ENCODE results near the gene TJP1. TPM values are rescaled to one million over a fixed set of nuclear protein-coding genes. Genes with fewer than 3 reads are reported as not detected.

TJP1 gene
- total RNA-seq, result 465 TPM

GRCh38 chr15:29822100-29822683 lies at the start of gene TJP1:
TJP1 (minus strand) TSS chr15:29822468; CDS start chr15:29822028, 440 bp downstream.
- intact Hi-C loops (cut with DNase I), result no loop called here
- ATAC-seq, result peak; percentile 92
- peak; percentile 85 for DNase-seq (ENCODE audit: low spot score)

- ATAC-seq, result peak; percentile 52
These were observed 49.1 kb upstream of the TJP1 start for GRCh38 chr15:29871401-29871800.

DNA sequence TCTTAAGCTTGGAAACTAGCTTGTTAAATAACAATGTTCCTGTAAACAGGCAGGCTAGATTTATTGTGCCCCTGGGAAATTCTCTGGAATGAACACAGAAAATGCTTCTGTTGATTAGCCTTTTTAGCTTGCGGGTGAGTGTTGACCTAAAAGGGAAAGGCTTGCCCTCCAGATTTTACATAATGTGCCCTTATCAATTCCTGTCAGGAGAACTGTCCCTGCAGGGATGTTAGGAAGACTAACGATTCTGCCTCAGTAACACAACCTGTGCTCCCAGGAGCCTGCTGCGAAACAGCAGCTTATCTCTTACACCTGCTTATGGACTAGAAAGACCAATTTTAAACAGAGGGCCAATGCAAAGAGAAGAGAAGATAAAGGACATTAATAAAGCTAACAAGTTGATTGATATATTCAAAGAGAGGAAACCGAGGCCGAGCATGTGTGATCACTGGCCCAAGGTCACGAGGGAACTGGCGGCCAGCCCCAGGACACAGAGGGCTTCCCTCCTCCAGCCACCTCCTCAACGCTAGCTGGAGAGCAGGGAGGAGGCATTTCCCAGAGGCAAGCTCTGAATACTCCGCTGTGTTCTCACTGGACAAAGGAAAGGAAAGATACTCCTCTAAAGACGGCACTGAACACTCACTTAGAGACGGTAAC lies 48.4 kb upstream of the TJP1 start:
- ATAC-seq (peak; percentile 84), DNase-seq (ENCODE audit: low spot score) (peak; percentile 73)
- intact Hi-C loops (cut with DNase I), result no loop called here

More at GRCh38 chr15:29871401-29871800, 49.1 kb upstream of the TJP1 start:
- DNase-seq (ENCODE audit: low spot score), result no peak
- intact Hi-C loops (cut with DNase I), result no loop called here

- DNase-seq (ENCODE audit: low spot score), result no peak
- no peak for ATAC-seq
- intact Hi-C loops (cut with DNase I), result no loop called here
These were observed 45.2 kb upstream of the TJP1 start for GRCh38 chr15:29867241-29868000.

DNA sequence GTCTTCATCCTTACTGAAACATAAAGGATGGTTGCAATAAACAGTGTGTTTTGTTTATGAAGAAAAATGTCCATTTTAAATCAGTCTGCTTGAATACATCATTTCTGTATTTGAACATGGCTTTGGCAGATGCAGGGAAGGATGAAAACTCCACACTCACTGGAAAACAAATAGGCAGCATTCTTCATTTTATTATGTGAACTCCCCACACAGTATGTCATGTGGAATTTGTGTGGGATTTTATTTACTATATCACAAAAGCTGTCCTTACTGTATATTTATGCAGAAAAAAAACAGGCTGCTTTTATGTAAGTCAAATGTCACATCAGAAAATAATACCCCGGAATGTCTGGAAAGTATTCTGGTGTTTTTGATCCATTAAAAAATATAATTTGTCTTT lies 44.1 kb upstream of the TJP1 start:
- DNase-seq (ENCODE audit: low spot score) (no peak), ATAC-seq (no peak)
- intact Hi-C loops (cut with DNase I), result no loop called here

GRCh38 chr15:29864501-29864900 lies 42.2 kb upstream of the TJP1 start:
- intact Hi-C loops (cut with DNase I), result no loop called here

DNA sequence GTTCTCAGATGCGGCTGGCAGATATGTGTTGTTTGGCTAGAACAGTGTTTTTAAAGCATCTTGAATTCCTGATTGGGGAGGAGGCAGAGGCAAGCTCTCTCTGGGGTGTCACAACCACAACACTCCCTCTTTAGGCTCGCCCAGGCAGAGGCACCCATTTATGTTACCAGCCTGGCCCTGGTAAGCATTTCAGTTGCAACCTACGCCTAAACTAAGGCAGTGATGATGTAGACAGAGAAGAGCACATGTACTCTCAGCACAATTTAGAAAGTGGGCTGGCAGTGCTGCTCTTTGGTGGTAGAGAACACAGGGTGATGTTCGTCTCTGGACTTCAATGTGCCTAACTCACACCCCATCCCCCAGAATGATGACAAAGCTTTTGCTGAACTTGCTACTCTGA lies 41.2 kb upstream of the TJP1 start:
- intact Hi-C loops (cut with DNase I), result no loop called here
- ATAC-seq (peak; percentile 80), DNase-seq (ENCODE audit: low spot score) (no peak)

More at GRCh38 chr15:29864501-29864900, 42.2 kb upstream of the TJP1 start:
- no peak for ATAC-seq
- no peak for DNase-seq (ENCODE audit: low spot score)

GRCh38 chr15:29862271-29862670 lies 40.0 kb upstream of the TJP1 start:
- ATAC-seq, result no peak
- intact Hi-C loops (cut with DNase I), result no loop called here
- DNase-seq (ENCODE audit: low spot score), result no peak

GRCh38 chr15:29860872-29861271 lies 38.6 kb upstream of the TJP1 start:
- DNase-seq (ENCODE audit: low spot score) (no peak), ATAC-seq (no peak)
- intact Hi-C loops (cut with DNase I), result no loop called here

DNA sequence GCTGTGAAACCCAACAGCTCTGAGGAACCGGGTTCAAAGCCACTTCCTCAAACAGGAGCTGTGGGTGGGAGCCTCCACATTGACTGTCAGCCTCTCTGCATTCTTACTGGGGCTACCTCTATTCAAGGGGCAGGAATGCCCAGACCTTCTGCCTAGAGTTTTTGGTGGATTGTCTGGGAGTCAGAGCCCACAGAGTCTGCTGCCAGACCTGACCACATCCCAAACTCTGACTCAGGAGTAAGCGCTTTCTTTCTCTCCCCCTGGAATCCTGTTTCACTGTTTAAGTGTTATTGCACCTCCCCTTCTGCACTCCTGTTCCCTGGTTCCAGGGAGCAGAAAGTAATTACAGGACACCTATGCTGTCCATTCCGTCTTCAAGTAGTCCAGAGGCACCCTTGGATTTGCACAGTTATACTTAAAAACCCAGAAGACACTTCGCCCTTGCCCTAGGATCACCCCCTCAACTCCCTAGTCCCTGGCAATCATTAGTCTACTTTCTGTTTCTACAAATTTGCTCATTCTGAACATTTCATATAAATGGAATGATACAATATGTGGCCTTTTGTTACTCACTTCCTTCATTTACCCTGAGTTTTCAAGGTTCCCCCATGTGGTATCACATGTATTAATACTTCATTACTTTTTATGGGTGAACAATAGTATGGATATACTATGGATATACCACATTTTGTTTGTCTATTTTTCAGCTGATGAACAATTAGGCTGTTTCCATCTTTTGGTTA lies 37.9 kb upstream of the TJP1 start:
- intact Hi-C loops (cut with DNase I), result no loop called here
- ATAC-seq (no peak), DNase-seq (ENCODE audit: low spot score) (no peak)

- no peak for DNase-seq (ENCODE audit: low spot score)
- intact Hi-C loops (cut with DNase I), result no loop called here
- ATAC-seq, result no peak
These were observed 37.0 kb upstream of the TJP1 start for GRCh38 chr15:29859293-29859692.

DNA sequence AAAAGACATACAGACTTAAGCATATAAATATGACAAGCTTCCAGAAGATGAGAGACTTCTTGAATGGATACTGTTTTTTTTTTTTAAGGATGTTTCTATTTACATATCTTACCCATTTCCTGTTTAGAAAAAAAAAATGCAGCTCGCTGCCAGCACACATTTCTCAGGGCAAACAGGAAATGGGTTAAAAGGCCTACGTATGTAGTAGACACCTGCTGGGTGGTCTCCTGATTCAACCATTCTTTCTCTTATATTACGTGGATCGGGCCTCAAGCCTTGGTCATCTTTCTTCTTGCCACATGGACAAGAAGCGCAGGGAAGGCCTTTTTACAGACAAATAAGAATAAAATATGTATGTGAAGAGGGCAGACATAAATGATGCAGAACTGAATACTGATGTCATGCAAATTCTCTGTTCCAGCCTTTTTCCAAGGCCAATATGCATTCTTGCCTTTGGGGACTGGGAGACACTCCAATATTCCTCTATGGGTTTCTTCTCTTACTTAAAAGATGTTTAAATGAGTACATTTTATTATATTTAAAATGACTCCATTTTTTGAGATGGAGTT lies 35.0 kb upstream of the TJP1 start:
- intact Hi-C loops (cut with DNase I), result no loop called here
- ATAC-seq (no peak), DNase-seq (ENCODE audit: low spot score) (no peak)

DNA sequence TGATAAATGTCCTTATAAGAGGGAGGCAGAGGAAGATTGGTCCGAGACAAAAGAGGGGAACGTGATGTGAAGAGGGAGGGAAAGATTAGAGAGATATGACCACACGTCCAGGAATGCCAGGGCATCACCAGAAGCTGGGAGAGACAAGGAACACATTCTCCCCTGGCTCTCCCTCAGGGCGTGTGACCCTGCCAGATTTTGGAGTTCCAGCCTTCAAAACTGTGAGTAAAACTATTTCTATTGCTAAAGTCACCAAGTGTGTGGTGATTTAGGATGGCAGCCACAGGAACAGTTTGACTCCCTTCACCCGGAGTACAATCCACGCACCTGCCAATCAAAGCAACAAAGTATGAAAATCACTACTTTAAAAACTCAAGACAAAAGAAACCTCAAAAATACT lies 32.1 kb upstream of the TJP1 start:
- intact Hi-C loops (cut with DNase I), result no loop called here
- no peak for ATAC-seq
- DNase-seq (ENCODE audit: low spot score), result no peak

- intact Hi-C loops (cut with DNase I), result no loop called here
- ATAC-seq, result no peak
- no peak for DNase-seq (ENCODE audit: low spot score)
These were observed 31.1 kb upstream of the TJP1 start for GRCh38 chr15:29853211-29853987.

DNA sequence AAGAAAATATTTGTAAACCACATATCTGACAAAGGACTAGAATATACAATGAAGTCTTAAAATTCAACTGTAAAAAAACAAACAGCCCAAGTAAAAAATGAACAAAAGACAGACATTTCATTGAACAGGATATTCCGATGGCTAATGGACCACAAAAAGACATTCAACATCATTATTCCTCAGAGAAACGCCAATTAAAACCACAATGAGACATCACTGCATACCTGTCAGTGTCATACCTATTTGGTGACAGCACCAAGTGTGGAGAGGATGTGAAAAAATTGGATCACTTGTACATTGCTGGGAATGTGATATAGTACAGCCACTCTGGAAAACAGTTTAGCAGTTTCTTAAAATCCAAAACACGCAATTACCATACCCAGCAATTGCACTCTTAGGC lies 29.9 kb upstream of the TJP1 start:
- ATAC-seq (no peak), DNase-seq (ENCODE audit: low spot score) (no peak)
- intact Hi-C loops (cut with DNase I), result no loop called here

- intact Hi-C loops (cut with DNase I), result no loop called here
- DNase-seq (ENCODE audit: low spot score) (no peak), ATAC-seq (no peak)
These were observed 27.4 kb upstream of the TJP1 start for GRCh38 chr15:29849716-29850115.

GRCh38 chr15:29849218-29849617 lies 26.9 kb upstream of the TJP1 start:
- intact Hi-C loops (cut with DNase I), result no loop called here
- DNase-seq (ENCODE audit: low spot score) (no peak), ATAC-seq (no peak)

- intact Hi-C loops (cut with DNase I), result no loop called here
- ATAC-seq, result peak; percentile 36
- DNase-seq (ENCODE audit: low spot score), result no peak
These were observed 22.1 kb upstream of the TJP1 start for GRCh38 chr15:29844290-29844903.

Measured in sciatic nerve (tissue), 2 donors.